Duodenal mucosa (tissue), 2 donors: ENCODE results near the gene TSPO.

ENCODE experiments used
- H3K27ac ChIP-seq: one replicate; pipeline ENCODE4 v1.7.0; 2013; ENCODE audit warnings: low read depth, low read length
- H3K27me3 ChIP-seq, 2 donors: one replicate each; pipeline ENCODE4 v1.7.0; 2013; ENCODE audit warnings: low read length in 2 of 2, control low read depth in 1 of 2; ENCODE audit not compliant: insufficient read depth in 2 of 2, control insufficient read depth in 1 of 2
- H3K36me3 ChIP-seq, 2 donors: one replicate each; pipeline ENCODE4 v1.7.0; 2013; ENCODE audit warnings: low read length in 2 of 2, control low read depth in 1 of 2; ENCODE audit not compliant: insufficient read depth in 2 of 2, control insufficient read depth in 1 of 2
- H3K4me1 ChIP-seq, 2 donors: one replicate each; pipeline ENCODE4 v1.7.0; 2013; ENCODE audit warnings: low read length in 2 of 2, control low read depth in 1 of 2; ENCODE audit not compliant: insufficient read depth in 2 of 2, control insufficient read depth in 1 of 2
- H3K4me3 ChIP-seq, 2 donors: one replicate each; pipeline ENCODE4 v1.7.0; 2013; ENCODE audit warnings: low read length in 2 of 2, low read depth in 1 of 2
- H3K9ac ChIP-seq, 2 donors: one replicate each; pipeline ENCODE4 v1.7.0; 2013; ENCODE audit warnings: low read length in 2 of 2, low read depth in 1 of 2
- H3K9me3 ChIP-seq, 2 donors: one replicate each; pipeline ENCODE4 v1.7.0; 2013; ENCODE audit warnings: low read length in 2 of 2, control low read depth in 1 of 2; ENCODE audit not compliant: control insufficient read depth in 1 of 2

The TSPO gene

GRCh38 chr22:43207849-43208702, 56.7 kb downstream of the TSPO start:
- Histone ChIP-seq H3K36me3 (no peaks in the 10 kb centered on the region), H3K27ac (no peak overlapping the region), H3K4me3 (no peak overlapping the region), H3K9me3 (no peaks in the 10 kb centered on the region), H3K4me1 (no peaks in the 10 kb centered on the region), H3K9ac (no peak overlapping the region), H3K27me3 (no peaks in the 10 kb centered on the region)

GRCh38 chr22:43208703-43209522, 57.6 kb downstream of the TSPO start:
- H3K9me3 ChIP-seq = no peaks in the 10 kb centered on the region
- H3K36me3 ChIP-seq = no peaks in the 10 kb centered on the region
- H3K27me3 ChIP-seq = no peaks in the 10 kb centered on the region
- H3K9ac ChIP-seq = no peak overlapping the region
- no peak overlapping the region for H3K27ac ChIP-seq
- H3K4me1 ChIP-seq = no peaks in the 10 kb centered on the region
- H3K4me3 ChIP-seq = no peak overlapping the region

GRCh38 chr22:43209523-43209890, 58.1 kb downstream of the TSPO start:
- Histone ChIP-seq H3K36me3 (no peaks in the 10 kb centered on the region), H3K4me3 (no peak overlapping the region), H3K9me3 (no peaks in the 10 kb centered on the region), H3K9ac (no peak overlapping the region), H3K27ac (no peak overlapping the region), H3K27me3 (no peaks in the 10 kb centered on the region), H3K4me1 (no peaks in the 10 kb centered on the region)

- no peaks in the 10 kb centered on the region for H3K9me3 ChIP-seq
- H3K4me3 ChIP-seq = no peak overlapping the region
- no peak overlapping the region for H3K27ac ChIP-seq
- H3K36me3 ChIP-seq = no peaks in the 10 kb centered on the region
- H3K4me1 ChIP-seq = no peaks in the 10 kb centered on the region
- no peaks in the 10 kb centered on the region for H3K27me3 ChIP-seq
- no peak overlapping the region for H3K9ac ChIP-seq
Measured at GRCh38 chr22:43209971-43210370, 58.6 kb downstream of the TSPO start.

- Histone ChIP-seq H3K36me3 (no peaks in the 10 kb centered on the region), H3K4me3 (no peak overlapping the region), H3K27ac (no peak overlapping the region), H3K9me3 (no peaks in the 10 kb centered on the region), H3K27me3 (no peaks in the 10 kb centered on the region), H3K9ac (no peak overlapping the region), H3K4me1 (no peaks in the 10 kb centered on the region)
Measured at GRCh38 chr22:43210631-43211515, 59.5 kb downstream of the TSPO start.

GRCh38 chr22:43211941-43212433, 60.6 kb downstream of the TSPO start:
- H3K9me3 ChIP-seq = no peaks in the 10 kb centered on the region
- H3K4me3 ChIP-seq = no peak overlapping the region
- no peak overlapping the region for H3K9ac ChIP-seq
- no peaks in the 10 kb centered on the region for H3K36me3 ChIP-seq
- H3K4me1 ChIP-seq = no peaks in the 10 kb centered on the region
- no peak overlapping the region for H3K27ac ChIP-seq
- H3K27me3 ChIP-seq = no peaks in the 10 kb centered on the region

GRCh38 chr22:43212434-43212952, 61.1 kb downstream of the TSPO start:
- Histone ChIP-seq H3K27ac (no peak overlapping the region), H3K9ac (no peak overlapping the region), H3K4me1 (no peaks in the 10 kb centered on the region), H3K36me3 (no peaks in the 10 kb centered on the region), H3K9me3 (no peaks in the 10 kb centered on the region), H3K27me3 (no peaks in the 10 kb centered on the region), H3K4me3 (no peak overlapping the region)
